GM21390 (cell line): ENCODE measurements around the gene MYO18B.

Experiments used
- ATAC-seq: cut with Tn5 transposase; IDR thresholded peaks from one replicate; pipeline ENCODE4 v1.9.1; 2021; ENCODE audit not compliant: unreplicated experiment

MYO18B gene

GRCh38 chr22:25935266-25936058 is 193.5 kb downstream of the MYO18B start:
- no peak for ATAC-seq

- ATAC-seq, result no peak
These were observed 196.2 kb downstream of the MYO18B start for GRCh38 chr22:25938151-25938550.

- no peak for ATAC-seq
These were observed 197.4 kb downstream of the MYO18B start for GRCh38 chr22:25939384-25939783.

GRCh38 chr22:25940479-25940878 is 198.5 kb downstream of the MYO18B start:
- no peak for ATAC-seq

GRCh38 chr22:25941365-25941960 is 199.5 kb downstream of the MYO18B start:
- ATAC-seq, result no peak

GRCh38 chr22:25942115-25942855 is 200.3 kb downstream of the MYO18B start:
- no peak for ATAC-seq

GRCh38 chr22:25942856-25943411 is 200.9 kb downstream of the MYO18B start:
- no peak for ATAC-seq

GRCh38 chr22:25950111-25950510 is 208.1 kb downstream of the MYO18B start:
- no peak for ATAC-seq

- ATAC-seq, result no peak
These were observed 211.3 kb downstream of the MYO18B start for GRCh38 chr22:25953276-25953675.

GRCh38 chr22:25953919-25954318 is 211.9 kb downstream of the MYO18B start:
- ATAC-seq, result no peak

GRCh38 chr22:25955323-25955722 is 213.3 kb downstream of the MYO18B start:
- no peak for ATAC-seq

- no peak for ATAC-seq
These were observed 214.8 kb downstream of the MYO18B start for GRCh38 chr22:25956801-25957200.

- ATAC-seq, result no peak
These were observed 218.1 kb downstream of the MYO18B start for GRCh38 chr22:25959818-25960774.

- ATAC-seq, result no peak
These were observed 219.7 kb downstream of the MYO18B start for GRCh38 chr22:25961699-25962098.

GRCh38 chr22:25962711-25963110 is 220.7 kb downstream of the MYO18B start:
- ATAC-seq, result no peak

GRCh38 chr22:25964961-25965730 is 223.2 kb downstream of the MYO18B start:
- no peak for ATAC-seq

GRCh38 chr22:25966448-25966913 is 224.5 kb downstream of the MYO18B start:
- no peak for ATAC-seq

GRCh38 chr22:25969286-25969685 is 227.3 kb downstream of the MYO18B start:
- ATAC-seq, result no peak

GRCh38 chr22:25969901-25970300 is 227.9 kb downstream of the MYO18B start:
- ATAC-seq, result no peak
